Body of pancreas (tissue), 4 donors: ENCODE measurements around the gene C6orf89.

Experiments
- POLR2A ChIP-seq, 3 donors: fragments of 450-650 bp; IDR thresholded peaks; one replicate each; pipeline ENCODE4 v1.6.1; 2016; ENCODE audit warnings: antibody characterized with exemption in 3 of 3, mild to moderate bottlenecking in 2 of 3
- TF ChIP-seq, protein P1 (sequence below), 7 experiments: fragments of 450-650 bp in 4 of 7; fragments of 200-600 bp in 3 of 7; sonication (generic) in 3 of 7; IDR thresholded peaks; one replicate each; pipeline ENCODE4 v1.5.1; 2016 to 2019; ENCODE audit warnings: antibody characterized with exemption in 7 of 7

DNA sequence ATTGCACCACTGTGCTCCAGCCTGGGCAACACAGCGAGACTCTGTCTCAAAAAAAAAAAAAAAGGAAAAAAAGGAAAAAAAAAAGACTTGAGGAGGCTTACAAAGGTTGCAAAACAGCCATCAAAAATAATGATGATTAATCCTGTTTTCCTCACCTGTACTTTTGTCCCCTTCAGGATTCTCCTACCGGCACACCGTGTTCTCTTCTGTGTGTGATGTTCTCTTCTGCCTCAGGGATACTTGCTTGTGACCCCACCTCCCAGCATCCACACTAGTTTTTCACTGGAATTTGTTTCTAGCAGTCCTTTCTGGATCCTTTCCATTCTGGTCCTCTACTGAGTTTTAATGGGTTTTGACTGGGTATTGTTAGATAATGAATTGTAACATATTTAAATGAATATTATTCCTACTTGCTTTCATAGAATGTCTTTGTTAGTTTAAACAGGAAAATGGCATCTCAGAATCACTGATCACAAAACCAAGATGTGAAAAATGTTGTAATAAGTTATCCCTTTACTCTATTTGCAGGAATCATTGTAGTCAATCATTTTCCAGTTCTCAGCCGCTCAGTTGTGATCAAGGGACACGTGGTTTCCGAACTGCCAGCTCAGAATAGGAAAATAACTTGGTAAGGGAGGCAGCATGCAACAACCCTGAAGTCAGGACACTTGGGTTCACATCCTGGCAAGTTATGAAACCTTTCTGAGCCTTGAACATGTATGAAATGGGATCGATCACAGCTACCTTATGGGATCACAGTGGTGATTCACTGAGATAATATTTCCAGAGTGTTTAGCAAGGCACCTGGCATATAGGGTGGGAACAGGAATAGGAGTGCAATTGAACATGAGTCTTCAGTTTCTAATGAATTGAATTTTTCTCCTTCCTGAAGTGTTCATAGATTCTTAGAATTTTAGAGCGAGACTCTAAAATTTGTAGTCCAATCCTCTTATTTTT lies 8.5 kb downstream of the C6orf89 start:
- TF ChIP-seq, protein P1, sequence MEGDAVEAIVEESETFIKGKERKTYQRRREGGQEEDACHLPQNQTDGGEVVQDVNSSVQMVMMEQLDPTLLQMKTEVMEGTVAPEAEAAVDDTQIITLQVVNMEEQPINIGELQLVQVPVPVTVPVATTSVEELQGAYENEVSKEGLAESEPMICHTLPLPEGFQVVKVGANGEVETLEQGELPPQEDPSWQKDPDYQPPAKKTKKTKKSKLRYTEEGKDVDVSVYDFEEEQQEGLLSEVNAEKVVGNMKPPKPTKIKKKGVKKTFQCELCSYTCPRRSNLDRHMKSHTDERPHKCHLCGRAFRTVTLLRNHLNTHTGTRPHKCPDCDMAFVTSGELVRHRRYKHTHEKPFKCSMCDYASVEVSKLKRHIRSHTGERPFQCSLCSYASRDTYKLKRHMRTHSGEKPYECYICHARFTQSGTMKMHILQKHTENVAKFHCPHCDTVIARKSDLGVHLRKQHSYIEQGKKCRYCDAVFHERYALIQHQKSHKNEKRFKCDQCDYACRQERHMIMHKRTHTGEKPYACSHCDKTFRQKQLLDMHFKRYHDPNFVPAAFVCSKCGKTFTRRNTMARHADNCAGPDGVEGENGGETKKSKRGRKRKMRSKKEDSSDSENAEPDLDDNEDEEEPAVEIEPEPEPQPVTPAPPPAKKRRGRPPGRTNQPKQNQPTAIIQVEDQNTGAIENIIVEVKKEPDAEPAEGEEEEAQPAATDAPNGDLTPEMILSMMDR (IDR thresholded peaks at IDR 0.05) = no peak
- TF ChIP-seq POLR2A (IDR thresholded peaks at IDR 0.05) = no peak
